Gastroesophageal sphincter (tissue), 4 donors: ENCODE measurements around the gene LY86. TPM values are rescaled to one million over a fixed set of nuclear protein-coding genes. Genes with fewer than 3 reads are reported as not detected.
A peak's percentile ranks its signal among the peaks of the same experiment; 100 is the strongest.
"Not testable (repeated sequence)": the region's sequence is repeated elsewhere in the genome, so short reads cannot be mapped to it uniquely, and the experiment has no call there.

Experiments
- ATAC-seq: fragments of 150-250 bp; one replicate; pipeline ENCODE4 v1.9.1; 2016; ENCODE audit warnings: mild to moderate bottlenecking, moderate library complexity
- H3K27ac ChIP-seq, 4 donors: fragments of 200-600 bp; sonication (generic) in 3 of 4; 1 replicate in 3 of 4; 2 replicates in 1 of 4; pipeline ENCODE4 v1.5.1; 2016 to 2019
- H3K27me3 ChIP-seq: fragments of 200-600 bp; sonication (generic); one replicate; pipeline ENCODE4 v1.5.1; 2019
- H3K36me3 ChIP-seq, 2 donors: fragments of 200-600 bp; sonication (generic); one replicate each; pipeline ENCODE4 v1.5.1; 2019; ENCODE audit warnings: control low read depth in 1 of 2
- H3K4me1 ChIP-seq, 3 donors: fragments of 200-600 bp; sonication (generic); 1 replicate in 2 of 3; 2 replicates in 1 of 3; pipeline ENCODE4 v1.5.1; 2016 to 2019; ENCODE audit warnings: control low read depth in 2 of 3
- H3K4me3 ChIP-seq, 2 donors: fragments of 200-600 bp; sonication (generic); one replicate each; pipeline ENCODE4 v1.5.1; 2019; ENCODE audit warnings: mild to moderate bottlenecking in 1 of 2, moderate library complexity in 1 of 2
- H3K9me3 ChIP-seq, 3 donors: fragments of 200-600 bp; sonication (generic); one replicate each; pipeline ENCODE4 v1.5.1; 2017 to 2019; ENCODE audit warnings: control low read depth in 2 of 3
- EP300 ChIP-seq: sonication (generic); formaldehyde crosslinking; IDR thresholded peaks from one replicate; pipeline ENCODE4 v1.6.1; 2017; ENCODE audit warnings: antibody characterized with exemption, mild to moderate bottlenecking
- POLR2A ChIP-seq, 2 donors: fragments of 450-650 bp; IDR thresholded peaks; one replicate each; pipeline ENCODE4 v1.6.1; 2017; ENCODE audit warnings: antibody characterized with exemption in 2 of 2, mild to moderate bottlenecking in 2 of 2, moderate library complexity in 1 of 2
- POLR2AphosphoS5 ChIP-seq: sonication (generic); formaldehyde crosslinking; IDR thresholded peaks from one replicate; pipeline ENCODE4 v1.6.1; 2017; ENCODE audit warnings: antibody characterized with exemption
- WGBS, 2 donors: methylation state at CpG; one replicate each; pipeline ENCODE4 v1.1.5; 2018; ENCODE audit warnings: low coverage in 1 of 2; 5-methylcytosine and 5-hydroxymethylcytosine counted together
- total RNA-seq, 4 donors: library from RNA; depleted of rRNA; stranded (reverse); fragments of >200 nt; gene quantifications; one replicate each; pipeline ENCODE4 v1.1.0, GENCODE V29; 2016
- TF ChIP-seq, protein P1 (sequence below), 4 experiments: fragments of 200-600 bp in 2 of 4; fragments of 450-650 bp in 2 of 4; sonication (generic) in 1 of 4; IDR thresholded peaks; one replicate each; pipeline ENCODE4 v1.5.1; 2017 to 2019; ENCODE audit warnings: antibody characterized with exemption in 4 of 4, mild to moderate bottlenecking in 2 of 4, moderate library complexity in 2 of 4

The LY86 gene
- total RNA-seq, 4 donors from 2014 or later = 2.2 to 3.9 (median 3.9) TPM; not detected in 1

DNA sequence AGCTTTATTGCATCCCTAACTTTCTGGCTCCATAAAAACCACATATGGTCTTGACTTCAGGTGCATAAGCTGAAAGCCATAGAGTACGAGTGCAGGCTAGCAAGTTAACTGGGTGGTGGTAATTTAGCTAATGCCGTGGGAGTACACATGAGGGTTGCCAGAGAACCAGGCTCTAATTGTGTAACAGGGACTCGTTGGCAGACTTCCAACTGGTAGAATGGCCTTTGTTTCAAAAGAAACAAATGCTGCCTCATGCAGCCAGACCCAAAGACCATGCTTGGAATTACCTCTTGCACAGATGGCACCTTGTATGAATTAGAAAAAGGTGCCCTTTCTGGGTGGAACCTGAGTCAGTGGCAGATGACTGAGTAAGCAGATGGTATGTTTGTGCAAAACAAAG lies 73.2 kb downstream of the LY86 start:
- WGBS, 2 donors = 7 to 15% methylated on average over 2 to 3 of the region's 3 CpGs
- H3K27ac ChIP-seq = no peak overlapping the region
- no peaks in the 10 kb centered on the region for H3K27me3 ChIP-seq
- TF ChIP-seq POLR2A (IDR thresholded peaks at IDR 0.05) = no peak
- TF ChIP-seq POLR2AphosphoS5 = peak; percentile 12
- TF ChIP-seq, protein P1, sequence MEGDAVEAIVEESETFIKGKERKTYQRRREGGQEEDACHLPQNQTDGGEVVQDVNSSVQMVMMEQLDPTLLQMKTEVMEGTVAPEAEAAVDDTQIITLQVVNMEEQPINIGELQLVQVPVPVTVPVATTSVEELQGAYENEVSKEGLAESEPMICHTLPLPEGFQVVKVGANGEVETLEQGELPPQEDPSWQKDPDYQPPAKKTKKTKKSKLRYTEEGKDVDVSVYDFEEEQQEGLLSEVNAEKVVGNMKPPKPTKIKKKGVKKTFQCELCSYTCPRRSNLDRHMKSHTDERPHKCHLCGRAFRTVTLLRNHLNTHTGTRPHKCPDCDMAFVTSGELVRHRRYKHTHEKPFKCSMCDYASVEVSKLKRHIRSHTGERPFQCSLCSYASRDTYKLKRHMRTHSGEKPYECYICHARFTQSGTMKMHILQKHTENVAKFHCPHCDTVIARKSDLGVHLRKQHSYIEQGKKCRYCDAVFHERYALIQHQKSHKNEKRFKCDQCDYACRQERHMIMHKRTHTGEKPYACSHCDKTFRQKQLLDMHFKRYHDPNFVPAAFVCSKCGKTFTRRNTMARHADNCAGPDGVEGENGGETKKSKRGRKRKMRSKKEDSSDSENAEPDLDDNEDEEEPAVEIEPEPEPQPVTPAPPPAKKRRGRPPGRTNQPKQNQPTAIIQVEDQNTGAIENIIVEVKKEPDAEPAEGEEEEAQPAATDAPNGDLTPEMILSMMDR (IDR thresholded peaks at IDR 0.05) = no peak
- no peak for TF ChIP-seq EP300
- H3K36me3 ChIP-seq = no peaks in the 10 kb centered on the region
- no peaks in the 10 kb centered on the region for H3K9me3 ChIP-seq
- peaks cover 0 to 4% (median 0%) of the 10 kb centered on the region in 3 donors for H3K4me1 ChIP-seq
- peak; percentile 53 for ATAC-seq
- H3K4me3 ChIP-seq = no peak overlapping the region

DNA sequence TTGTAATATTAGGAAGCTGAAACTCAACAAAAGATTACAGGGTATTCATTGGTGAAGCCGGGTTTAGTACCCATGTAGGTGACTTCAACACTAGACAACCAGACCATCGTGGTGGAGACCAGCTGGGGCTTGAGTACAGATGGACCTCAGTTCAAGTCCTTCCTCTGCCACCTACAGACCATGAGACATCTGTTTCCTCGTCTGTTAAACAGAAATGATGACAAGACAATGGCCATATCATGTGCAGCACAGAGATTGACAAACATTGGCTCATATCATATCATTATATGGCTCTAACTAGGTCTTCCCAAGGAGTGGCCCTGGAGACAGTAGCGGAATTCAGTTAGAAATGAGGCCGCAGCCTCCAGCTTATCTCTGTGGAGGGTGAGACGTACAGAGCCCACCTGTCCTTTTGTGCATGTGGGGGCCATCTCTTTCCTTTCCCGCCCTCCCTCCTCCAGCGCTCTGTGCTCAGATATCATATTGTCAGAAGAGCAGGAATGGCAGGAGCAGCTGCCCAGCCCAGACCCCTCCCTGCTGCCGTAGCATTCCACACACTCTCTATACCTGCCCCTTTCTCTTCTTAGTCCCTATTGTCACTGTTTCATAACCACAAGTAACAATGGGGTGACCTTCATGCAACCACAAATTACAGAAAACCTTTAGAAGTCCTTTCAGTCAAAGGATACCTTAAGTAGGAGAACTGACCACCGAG lies 75.1 kb downstream of the LY86 start:
- no peaks in the 10 kb centered on the region for H3K27me3 ChIP-seq
- H3K27ac ChIP-seq = no peak overlapping the region
- ATAC-seq = no peak
- 88 to 95% methylated on average over 5 to 10 of the region's 10 CpGs for WGBS, 2 donors
- TF ChIP-seq EP300 (no peak), POLR2A (IDR thresholded peaks at IDR 0.05) (no peak), POLR2AphosphoS5 (no peak)
- TF ChIP-seq, protein P1 (IDR thresholded peaks at IDR 0.05) = no peak
- H3K4me3 ChIP-seq = no peak overlapping the region
- peaks cover 0 to 4% (median 0%) of the 10 kb centered on the region in 3 donors for H3K4me1 ChIP-seq
- no peaks in the 10 kb centered on the region for H3K36me3 ChIP-seq
- H3K9me3 ChIP-seq = no peaks in the 10 kb centered on the region

DNA sequence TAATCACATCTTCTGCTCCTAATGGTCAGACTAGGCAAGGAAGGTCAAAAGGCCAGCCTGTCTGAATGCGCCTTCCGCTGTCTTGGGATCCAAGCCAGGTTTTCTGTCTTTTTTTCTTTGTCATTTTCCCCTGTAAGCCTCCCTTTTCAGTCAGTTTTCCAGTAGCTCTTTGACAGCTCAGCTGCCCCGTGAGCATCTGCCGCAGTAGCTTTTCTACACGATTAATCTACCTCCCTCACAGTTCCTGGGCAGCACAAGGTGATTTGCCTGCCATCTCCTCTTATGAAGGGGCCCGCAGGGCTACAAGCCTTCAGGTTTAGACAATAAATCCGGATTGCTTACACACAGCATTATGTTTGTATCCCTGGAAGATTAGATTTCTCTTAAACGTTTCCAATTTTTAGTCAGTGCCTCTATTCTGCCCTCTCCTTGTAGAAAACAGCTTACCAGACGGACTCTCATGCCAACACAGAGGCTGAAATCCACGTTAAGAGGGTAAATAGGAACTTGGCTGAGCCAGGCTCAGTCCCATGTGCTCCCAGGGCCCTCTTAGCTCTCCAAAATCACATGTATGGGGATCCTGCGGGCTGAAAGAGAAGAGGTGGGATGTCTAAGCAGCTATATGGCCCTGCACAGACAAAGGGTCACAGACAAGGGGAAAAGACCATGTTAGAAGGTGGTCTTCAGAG lies 77.2 kb downstream of the LY86 start:
- no peaks in the 10 kb centered on the region for H3K36me3 ChIP-seq
- 65 to 75% methylated on average over 5 to 10 of the region's 11 CpGs for WGBS, 2 donors
- ATAC-seq = no peak
- no peaks in the 10 kb centered on the region for H3K27me3 ChIP-seq
- H3K9me3 ChIP-seq = no peaks in the 10 kb centered on the region
- TF ChIP-seq EP300 (no peak), POLR2AphosphoS5 (no peak)
- TF ChIP-seq, protein P1 (IDR thresholded peaks at IDR 0.05) = no peak
- peaks cover 0 to 4% (median 0%) of the 10 kb centered on the region in 3 donors for H3K4me1 ChIP-seq
- no peak overlapping the region for H3K4me3 ChIP-seq
- no peak overlapping the region for H3K27ac ChIP-seq

DNA sequence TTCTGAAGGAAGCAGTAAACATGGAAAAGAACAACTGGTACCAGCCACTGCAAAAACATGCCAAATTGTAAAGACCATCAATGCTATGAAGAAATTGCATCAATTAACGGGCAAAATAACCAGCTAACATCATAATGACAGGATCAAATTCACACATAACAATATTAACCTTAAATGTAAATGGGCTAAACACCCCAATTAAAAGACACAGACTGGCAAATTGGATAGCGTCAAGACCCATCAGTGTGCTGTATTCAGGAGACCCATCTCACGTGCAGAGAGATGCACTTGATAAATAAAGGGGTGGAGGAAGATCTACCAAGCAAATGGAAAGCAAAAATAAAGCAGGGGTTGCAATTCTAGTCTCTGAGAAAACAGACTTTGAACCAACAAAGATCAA lies 81.6 kb downstream of the LY86 start:
- H3K27ac ChIP-seq, ATAC-seq: not testable (repeated sequence)
- 75% methylated on average over 3 of the region's 3 CpGs; no CpG with 5 or more reads in 1 of the 2 donors for WGBS, 2 donors

DNA sequence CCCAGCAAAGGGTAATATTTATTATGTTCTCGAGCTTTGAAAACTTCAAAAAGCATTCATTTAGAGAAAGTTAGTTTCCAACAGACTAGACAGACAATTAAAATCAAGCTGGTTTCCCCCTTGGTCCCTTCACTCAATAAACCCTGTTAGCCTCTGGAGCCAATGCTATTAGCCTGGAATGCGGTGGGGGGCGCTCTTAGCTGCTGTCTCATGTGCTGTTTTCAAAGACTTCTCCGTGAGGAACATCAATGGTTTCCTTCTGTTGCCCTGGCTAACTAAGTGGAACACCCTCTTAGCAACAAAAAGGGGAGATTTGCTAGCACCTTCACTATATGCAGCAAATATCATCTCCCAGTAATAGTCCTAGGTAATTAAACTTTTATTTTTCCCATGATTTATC lies 86.4 kb downstream of the LY86 start:
- Histone ChIP-seq H3K4me1 (peaks cover 0 to 8% (median 5%) of the 10 kb centered on the region in 3 donors), H3K27me3 (no peaks in the 10 kb centered on the region), H3K9me3 (no peaks in the 10 kb centered on the region), H3K36me3 (no peaks in the 10 kb centered on the region), H3K27ac (no peak overlapping the region), H3K4me3 (no peak overlapping the region)
- no peak for ATAC-seq
- 10 to 47% methylated on average over 2 to 4 of the region's 4 CpGs for WGBS, 2 donors
- TF ChIP-seq EP300 (no peak), POLR2A (IDR thresholded peaks at IDR 0.05) (no peak), POLR2AphosphoS5 (no peak)
- TF ChIP-seq, protein P1 (IDR thresholded peaks at IDR 0.05) = no peak

More for the DNA sequence above, 81.6 kb downstream of the LY86 start:
- not testable (repeated sequence) for H3K9me3 ChIP-seq, H3K36me3 ChIP-seq, H3K4me3 ChIP-seq, H3K27me3 ChIP-seq, H3K4me1 ChIP-seq
